Stimulated activated CD8-positive, alpha-beta memory T cell treated with anti-CD3 and anti-CD28 coated beads, Interleukin-12 subunit alpha, Interleukin-12 subunit beta, amount 100 ng/mL, for 4 hours (primary cell): ENCODE results near the gene DNAJB6.

Experiments used
- DNase-seq: peaks from one replicate; pipeline ENCODE4 v3.0.0-alpha.2; 2020; ENCODE audit warnings: low read depth

The DNAJB6 gene

GRCh38 chr7:157368955-157369354, 32.2 kb downstream of the DNAJB6 start:
- DNase-seq: no peak

GRCh38 chr7:157370742-157371141, 33.9 kb downstream of the DNAJB6 start:
- DNase-seq: no peak

DNA sequence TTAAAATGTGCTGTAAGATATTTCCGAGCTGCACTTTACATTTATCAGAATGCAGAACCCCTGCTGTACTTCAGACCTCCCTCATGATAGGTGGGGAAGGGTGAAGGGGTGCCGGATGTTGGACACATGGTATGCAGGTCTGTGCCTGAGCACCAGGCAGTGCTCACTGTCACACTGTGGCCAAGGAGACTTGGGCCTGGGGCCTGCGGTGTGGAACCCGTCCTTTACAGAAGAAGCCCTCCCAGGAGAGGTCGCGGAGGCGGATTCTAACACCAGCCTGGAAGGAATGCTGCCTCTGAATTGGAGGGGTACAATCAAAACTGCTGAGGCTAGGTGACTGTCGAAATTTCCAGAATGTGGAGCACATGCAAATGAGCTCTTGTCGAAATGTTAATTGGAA, 34.5 kb downstream of the DNAJB6 start:
- no peak for DNase-seq

DNA sequence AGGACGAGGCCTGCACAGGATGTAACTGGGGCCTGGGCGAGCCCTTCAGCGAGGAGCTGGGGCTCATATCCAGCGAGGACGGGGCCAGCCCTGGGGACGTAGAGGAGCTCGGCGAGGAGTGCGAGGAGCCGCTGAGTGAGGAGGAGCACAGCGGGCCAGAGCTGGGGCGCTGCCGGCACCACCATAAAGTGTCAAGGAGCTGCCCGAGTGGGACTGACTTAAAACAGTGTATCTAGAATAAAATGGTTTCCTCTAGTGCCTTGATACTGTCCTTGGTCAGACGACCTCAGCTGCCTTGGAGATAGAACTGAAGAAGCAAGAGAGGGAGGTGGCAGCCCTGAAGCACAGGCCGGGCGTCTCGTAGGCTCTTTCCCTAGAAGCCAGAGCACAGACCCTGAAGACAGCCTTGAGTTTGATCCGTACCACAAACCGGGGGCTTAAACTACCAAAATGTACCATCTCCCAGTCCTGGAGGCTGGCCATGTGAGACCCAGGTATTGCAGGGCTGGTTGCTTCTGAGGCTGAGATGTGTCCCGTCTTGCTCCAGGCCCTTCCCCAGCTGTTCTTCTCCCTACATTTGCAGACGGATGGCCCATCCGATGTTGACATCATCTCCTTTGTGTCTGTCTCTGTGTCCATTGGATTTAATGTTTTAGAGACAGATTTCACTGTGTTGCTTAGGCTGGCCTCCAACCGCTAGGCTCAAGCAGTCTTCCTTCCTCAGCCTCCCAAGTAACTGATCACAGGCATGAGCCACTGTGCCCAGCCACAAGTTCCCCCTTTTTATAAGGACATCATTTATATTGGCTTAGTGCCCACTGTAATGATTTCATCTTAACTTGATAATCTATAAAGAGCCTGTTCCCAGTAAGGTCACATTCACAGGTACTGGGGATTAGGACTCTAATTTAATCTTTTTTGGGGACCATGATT, 35.8 kb downstream of the DNAJB6 start:
- no peak for DNase-seq

DNA sequence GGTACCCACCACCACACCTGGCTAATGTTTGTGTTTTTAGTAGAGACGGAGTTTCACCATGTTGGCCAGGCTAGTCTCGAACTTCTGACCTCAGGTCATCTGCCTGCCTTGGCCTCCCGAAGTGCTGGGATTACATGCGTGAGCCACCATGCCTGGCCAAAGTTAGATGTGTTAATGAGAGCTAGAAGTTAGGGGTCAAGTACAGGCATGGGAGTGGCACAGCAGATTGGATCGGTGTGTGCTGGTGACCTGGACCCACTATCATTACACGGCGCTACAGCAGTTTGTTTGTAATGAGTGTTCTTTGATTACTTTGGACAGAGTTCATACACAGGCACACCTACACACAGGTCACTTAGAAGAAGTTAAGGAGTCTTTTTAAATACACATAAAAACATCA, 36.7 kb downstream of the DNAJB6 start:
- no peak for DNase-seq

GRCh38 chr7:157375410-157375809, 38.6 kb downstream of the DNAJB6 start:
- no peak for DNase-seq

DNA sequence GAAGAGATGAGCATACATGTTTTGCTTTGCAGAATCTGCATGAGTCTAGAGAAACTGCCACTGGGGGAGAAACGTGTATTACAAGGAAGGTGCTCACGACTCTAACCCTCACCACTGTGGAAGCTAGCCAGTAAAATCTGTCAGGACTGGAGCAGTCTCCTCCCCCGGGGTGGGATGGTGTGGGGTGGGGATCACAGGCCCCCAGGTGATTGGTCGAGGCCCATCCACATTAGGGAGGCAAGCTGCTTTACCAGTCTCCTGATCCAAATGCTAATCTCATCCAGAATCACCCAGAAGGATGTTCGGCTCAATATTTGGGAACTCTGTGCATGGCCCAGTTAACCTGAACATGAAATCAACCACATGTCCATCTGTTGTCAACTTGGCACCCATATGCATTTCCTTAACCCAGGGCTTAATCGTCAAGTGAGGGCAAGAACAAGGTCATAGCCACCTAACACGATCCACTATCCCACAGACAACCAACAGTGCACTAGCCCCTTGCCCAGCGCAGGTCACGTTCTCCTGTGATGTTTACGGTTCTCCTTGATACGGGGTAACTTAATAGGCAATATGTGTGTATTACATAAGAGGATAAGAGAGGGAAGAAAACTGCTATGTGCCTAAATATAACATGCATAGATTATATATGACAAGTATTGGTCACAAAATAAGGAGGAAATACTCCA, 40.8 kb downstream of the DNAJB6 start:
- DNase-seq: no peak

DNA sequence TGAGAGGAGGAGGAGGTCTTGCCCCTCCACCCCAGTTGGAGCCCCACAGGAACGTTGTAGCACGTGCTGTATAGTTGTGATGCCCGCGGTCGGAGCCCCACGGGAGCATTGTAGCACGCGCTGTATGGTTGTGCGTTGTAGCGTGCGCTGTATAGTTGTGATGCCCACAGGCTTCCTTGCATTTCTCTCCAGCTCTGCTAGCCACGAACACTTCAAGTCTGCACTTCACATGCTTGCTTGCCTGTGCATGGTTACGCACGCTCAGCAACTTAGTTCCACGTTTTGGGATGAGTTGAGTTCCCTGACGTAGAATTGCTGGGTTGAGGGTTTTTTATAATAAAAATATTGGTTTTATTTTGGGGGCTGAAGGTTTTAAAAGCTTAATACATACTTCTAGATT, 41.6 kb downstream of the DNAJB6 start:
- no peak for DNase-seq

- no peak for DNase-seq
Measured at GRCh38 chr7:157379493-157379892, 42.7 kb downstream of the DNAJB6 start.

DNA sequence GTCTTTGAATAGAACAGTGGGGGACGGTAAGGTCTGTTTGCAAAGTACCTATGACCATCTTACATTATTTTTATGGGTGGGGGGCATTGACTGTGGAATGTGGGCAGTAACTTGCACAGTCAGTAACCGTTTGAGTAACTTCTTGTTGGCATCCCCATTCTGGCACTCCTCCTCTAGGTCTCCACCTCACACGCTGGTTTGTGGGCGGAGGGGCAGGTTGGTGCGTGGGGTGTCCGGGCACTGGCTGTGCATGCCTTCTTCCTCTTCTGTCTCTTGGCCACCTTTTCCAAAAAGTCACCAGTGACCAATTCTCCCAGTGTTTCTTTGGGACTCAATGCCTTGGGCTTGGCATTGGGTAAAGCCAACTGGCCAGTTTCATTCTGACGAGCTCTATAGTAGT, 43.6 kb downstream of the DNAJB6 start:
- no peak for DNase-seq

- no peak for DNase-seq
Measured at GRCh38 chr7:157383868-157384267, 47.1 kb downstream of the DNAJB6 start.

DNA sequence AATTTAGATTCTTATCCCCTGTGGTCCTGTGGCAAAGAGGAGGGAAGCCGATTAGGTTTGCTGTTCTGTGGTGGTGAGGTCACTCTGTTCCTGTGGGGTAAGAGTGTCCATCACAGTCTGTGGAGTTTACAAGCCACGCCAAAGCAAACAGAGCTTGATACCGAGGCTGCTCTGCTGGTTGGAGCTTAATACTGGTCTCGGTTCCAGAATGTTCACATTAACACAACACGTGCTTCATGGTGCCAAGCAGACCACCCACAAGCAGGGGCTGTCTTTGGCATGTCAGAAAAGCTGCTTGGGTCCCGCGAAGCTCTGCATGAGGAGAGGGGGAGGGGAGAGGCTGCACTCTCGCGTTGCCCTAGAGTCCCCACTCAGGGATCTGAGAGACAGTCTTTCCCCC, 47.5 kb downstream of the DNAJB6 start:
- no peak for DNase-seq

- peak; percentile 64 for DNase-seq
Measured at GRCh38 chr7:157386979-157387800, 50.4 kb downstream of the DNAJB6 start.

DNA sequence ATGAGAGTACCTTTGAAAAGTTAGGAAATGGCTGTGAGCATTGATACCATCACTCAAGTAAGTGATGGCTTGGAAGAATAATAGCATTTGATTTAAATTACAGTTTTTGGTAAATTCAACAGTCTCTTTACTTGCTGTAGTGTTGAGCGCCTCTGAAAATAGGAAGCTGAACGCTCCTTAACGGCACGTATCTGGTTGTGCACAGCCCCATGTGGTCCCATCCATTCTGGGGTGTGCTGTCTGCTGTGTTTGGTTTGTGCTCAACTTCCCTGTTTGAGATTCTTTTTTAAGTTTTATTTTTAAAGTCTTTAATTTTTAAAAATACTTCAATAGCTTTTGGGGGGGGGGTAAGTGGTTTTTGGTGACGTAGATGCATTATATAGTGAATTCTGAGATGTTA, 51.5 kb downstream of the DNAJB6 start:
- DNase-seq: no peak

DNA sequence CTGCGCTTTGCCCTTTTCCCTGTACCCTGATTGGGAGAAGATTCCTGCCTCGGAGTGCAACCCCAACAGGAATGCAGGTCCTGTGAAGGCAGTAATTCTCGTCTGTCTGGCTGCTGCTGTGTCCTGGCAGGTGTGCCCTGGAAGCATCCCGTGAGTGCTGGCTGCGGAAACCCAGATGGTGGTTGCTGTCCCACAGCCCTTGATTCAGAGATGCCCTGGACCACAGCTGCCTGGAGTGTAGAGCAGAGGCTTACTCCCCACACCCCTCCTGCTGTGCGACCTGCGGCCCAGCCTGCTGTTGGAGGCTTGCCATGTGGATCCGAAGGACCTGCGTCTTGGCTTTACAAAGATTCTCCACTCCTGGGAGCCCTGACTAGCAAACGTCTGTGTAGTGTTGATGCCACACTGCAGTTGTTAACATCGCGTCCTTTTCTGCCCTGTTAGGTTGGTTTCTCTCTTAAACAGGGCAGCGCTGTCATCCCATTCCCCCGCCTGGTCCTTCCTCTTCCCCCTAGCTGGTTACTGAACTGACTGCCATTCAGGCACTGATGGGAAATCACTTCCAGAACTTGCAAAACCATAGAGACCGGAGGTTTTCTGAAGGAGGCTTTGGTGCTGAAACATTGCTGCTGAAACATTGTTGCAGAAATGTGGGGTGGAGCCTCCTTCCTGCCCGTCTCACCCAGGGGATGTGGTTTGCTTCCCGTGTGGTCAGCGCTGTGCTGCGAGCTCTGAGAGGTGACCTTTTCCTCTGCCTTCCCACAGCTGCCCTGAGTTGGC, 53.3 kb downstream of the DNAJB6 start:
- no peak for DNase-seq

GRCh38 chr7:157391036-157391710, 54.4 kb downstream of the DNAJB6 start:
- DNase-seq: no peak

- DNase-seq: no peak
Measured at GRCh38 chr7:157392256-157393037, 55.6 kb downstream of the DNAJB6 start.

DNA sequence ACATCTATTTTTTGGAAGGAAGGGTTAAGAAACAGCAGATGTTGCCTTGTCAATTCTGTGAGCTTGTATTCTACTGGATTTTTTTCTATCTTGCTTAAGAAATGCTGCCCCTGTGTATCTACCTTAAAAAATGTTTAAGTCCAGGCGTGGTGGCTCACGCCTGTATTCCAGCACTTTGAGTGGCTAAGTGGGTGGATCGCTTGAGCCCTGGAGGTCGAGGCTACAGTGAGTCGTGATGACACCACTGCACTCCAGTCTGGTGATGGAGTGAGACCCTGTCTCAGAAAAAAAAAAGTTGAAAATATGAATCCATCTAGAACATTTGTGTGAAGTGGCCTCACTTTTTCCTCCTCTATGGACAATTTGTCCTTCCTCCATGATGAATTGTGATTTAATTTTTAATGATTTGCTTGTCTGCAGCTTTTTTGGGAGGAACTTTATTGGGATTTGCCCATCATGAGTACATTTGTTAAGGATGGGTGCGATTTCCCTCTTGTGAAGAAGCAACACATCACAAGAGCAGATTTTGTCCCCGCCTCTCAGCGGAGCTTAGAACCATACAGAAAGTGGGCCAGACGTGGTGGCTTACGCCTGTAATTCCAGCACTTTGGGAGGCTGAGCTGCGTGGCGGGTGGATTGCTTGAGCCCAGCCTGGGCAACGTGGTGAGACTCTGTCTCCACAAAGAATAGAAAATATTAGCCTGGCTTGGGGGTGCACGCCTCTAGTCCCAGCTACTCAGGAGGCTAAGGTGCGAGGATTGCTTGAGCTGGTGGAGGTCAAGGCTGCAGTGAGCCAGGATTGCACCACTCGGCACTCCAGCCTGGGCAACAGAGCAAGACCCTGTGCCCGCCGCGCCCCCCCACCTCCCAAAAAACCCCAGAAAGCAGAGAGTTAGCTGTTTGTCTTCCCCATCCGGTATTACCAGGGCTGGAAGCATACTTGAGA, 57.7 kb downstream of the DNAJB6 start:
- DNase-seq: no peak

DNA sequence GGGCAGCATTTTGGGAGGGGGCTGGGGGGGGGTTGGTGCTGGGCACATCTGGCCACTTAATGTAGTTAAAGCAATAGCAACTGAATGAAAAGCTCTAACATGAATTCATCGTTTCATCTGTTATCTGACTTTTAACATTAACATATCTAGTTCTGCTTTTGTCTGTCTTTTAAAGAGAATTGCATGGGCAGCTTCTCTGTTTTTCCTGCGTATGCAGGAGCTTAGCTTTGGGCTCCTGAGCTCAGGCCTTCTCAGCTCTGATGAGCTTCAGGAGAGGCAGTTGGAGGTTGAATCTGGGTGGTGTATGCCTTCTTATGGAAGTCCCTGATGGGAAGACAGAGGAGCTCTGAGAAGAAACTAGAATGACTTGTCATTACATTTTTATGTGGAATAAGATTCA, 58.4 kb downstream of the DNAJB6 start:
- no peak for DNase-seq
